Glutamatergic neuron (in vitro differentiated cells): ENCODE measurements around the gene FHIP1A. TPM values are rescaled to one million over a fixed set of nuclear protein-coding genes. Genes with fewer than 3 reads are reported as not detected.
A peak's percentile ranks its signal among the peaks of the same experiment; 100 is the strongest.

ENCODE experiments used
- DNase-seq: peaks from one replicate; pipeline ENCODE4 v3.0.0; 2022
- H3K27ac Mint-ChIP-seq: one replicate; pipeline ENCODE4 v1.8.0; 2020; ENCODE audit warnings: mild to moderate bottlenecking, mixed read lengths, inconsistent platforms; ENCODE audit not compliant: unreplicated experiment
- H3K27me3 Mint-ChIP-seq: one replicate; pipeline ENCODE4 v1.8.0; 2020; ENCODE audit warnings: mild to moderate bottlenecking, moderate library complexity, mixed read lengths, inconsistent platforms; ENCODE audit not compliant: unreplicated experiment
- H3K36me3 Mint-ChIP-seq: one replicate; pipeline ENCODE4 v1.8.0; 2020; ENCODE audit warnings: mild to moderate bottlenecking, mixed read lengths, inconsistent platforms; ENCODE audit not compliant: unreplicated experiment
- H3K4me1 Mint-ChIP-seq: one replicate; pipeline ENCODE4 v1.8.0; 2020; ENCODE audit warnings: mild to moderate bottlenecking, low read depth, mixed read lengths, inconsistent platforms; ENCODE audit not compliant: unreplicated experiment
- H3K4me3 Mint-ChIP-seq: one replicate; pipeline ENCODE4 v1.8.0; 2020; ENCODE audit warnings: mild to moderate bottlenecking, mixed read lengths, inconsistent platforms; ENCODE audit not compliant: unreplicated experiment
- H3K9me3 Mint-ChIP-seq: one replicate; pipeline ENCODE4 v1.8.0; 2020; ENCODE audit warnings: mild to moderate bottlenecking, moderate library complexity, mixed read lengths, inconsistent platforms; ENCODE audit not compliant: unreplicated experiment
- CTCF ChIP-seq: fragments of 200-600 bp; sonication (generic); IDR thresholded peaks from one replicate; pipeline ENCODE4 v1.5.0; 2021; ENCODE audit not compliant: partially characterized antibody, unreplicated experiment
- total RNA-seq: library from RNA; stranded (reverse); fragmentation: NEBNext Ultra II Directional; extraction: Animal tissue kit (Norgen Biotek cat#: 25700); gene quantifications from one replicate; pipeline ENCODE4 v1.2.1, GENCODE V29; 2021; ENCODE audit not compliant: unreplicated experiment

FHIP1A gene
- total RNA-seq, 1 donor from 2014 or later = 2.4 TPM

DNA sequence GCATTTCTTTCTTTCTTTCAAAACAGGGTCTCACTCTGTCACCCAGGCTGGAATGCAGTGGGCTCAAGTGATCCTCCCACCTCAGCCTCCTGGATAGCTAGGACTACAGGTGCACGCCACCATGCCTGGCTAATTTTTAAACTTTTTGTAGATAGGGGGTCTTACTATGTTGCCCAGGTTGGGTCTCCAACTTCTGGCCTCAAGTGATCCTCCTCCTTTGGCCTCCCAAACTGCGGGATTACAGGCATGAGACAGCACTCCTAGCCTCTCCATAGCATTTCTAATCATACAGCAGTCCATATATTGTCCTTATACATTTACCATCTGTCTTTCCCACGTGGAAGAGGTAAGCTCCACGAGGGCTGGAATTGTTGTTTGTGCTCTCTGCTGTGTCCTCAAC, 2.0 kb upstream of the FHIP1A start:
- H3K36me3 Mint-ChIP-seq = peaks cover 6% of the 10 kb centered on the region
- no peaks in the 10 kb centered on the region for H3K9me3 Mint-ChIP-seq
- H3K27ac Mint-ChIP-seq = no peak overlapping the region
- H3K4me1 Mint-ChIP-seq = peaks cover 11% of the 10 kb centered on the region
- no peak for DNase-seq
- H3K27me3 Mint-ChIP-seq = peaks cover 8% of the 10 kb centered on the region
- no peak overlapping the region for H3K4me3 Mint-ChIP-seq
- no peak for TF ChIP-seq CTCF

DNA sequence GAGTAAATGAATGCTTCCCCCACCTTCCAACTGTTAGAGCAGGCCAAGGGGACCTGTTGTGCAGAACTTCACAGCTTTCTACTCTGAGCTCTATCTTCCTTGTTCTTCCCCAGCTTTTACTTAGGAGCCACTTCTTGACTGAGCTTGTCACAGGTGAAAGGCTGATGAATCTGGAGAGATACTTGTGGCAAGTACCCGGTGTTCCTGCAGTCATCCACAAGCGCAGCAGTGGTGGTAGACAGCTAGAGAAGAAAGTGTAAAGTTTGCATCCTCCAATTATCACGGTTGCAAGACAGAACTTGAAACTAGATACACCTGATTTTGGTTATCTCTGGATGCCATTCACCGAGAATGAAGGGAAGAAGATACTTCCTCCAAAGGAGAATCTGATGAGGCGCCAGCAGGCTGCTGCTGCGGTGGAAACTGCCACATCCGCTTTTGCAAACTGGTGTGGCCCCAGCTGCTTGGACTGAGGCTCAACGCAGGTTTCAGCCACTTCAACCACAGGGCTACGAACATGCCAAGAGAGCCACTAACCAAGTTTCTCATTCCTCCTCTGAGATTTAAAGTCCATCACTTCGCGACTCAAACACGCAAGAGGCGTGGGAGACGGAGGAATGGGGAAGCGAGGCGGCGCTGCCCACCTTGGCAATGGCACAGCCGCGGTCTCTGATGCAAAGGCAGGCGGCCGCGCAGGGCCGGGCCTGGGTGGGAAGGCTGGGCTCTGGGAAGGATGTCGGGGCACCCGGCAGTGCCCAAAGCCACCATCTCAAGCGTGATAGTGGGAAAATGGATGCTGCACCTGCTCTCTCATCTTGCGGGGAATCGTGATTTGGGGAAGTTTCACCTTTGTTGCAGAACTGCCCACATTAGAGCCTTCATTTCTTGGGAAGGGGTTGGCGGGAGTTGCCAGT, 1.3 kb upstream of the FHIP1A start:
- Mint-ChIP-seq H3K9me3 (no peaks in the 10 kb centered on the region), H3K27ac (no peak overlapping the region), H3K4me1 (peaks cover 11% of the 10 kb centered on the region), H3K4me3 (peak overlapping the region; percentile 80), H3K36me3 (peaks cover 6% of the 10 kb centered on the region), H3K27me3 (peaks cover 8% of the 10 kb centered on the region)
- no peak for TF ChIP-seq CTCF
- no peak for DNase-seq

DNA sequence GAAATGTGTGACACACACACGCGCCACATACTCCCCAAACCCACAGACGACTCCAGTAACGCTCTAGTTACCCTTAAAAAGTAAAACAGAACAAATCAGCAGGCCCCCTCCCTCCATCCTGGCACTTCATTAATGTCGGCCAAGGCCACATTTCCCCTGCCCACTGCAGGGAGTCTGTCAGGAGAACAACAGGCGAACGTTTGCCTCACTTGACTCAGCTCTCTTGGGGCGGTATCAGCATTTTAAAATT, 671 bp upstream of the FHIP1A start:
- Mint-ChIP-seq H3K27ac (no peak overlapping the region), H3K9me3 (no peaks in the 10 kb centered on the region), H3K4me3 (peak overlapping the region; percentile 80), H3K36me3 (peaks cover 6% of the 10 kb centered on the region), H3K27me3 (peaks cover 8% of the 10 kb centered on the region), H3K4me1 (peaks cover 11% of the 10 kb centered on the region)
- no peak for TF ChIP-seq CTCF
- no peak for DNase-seq

DNA sequence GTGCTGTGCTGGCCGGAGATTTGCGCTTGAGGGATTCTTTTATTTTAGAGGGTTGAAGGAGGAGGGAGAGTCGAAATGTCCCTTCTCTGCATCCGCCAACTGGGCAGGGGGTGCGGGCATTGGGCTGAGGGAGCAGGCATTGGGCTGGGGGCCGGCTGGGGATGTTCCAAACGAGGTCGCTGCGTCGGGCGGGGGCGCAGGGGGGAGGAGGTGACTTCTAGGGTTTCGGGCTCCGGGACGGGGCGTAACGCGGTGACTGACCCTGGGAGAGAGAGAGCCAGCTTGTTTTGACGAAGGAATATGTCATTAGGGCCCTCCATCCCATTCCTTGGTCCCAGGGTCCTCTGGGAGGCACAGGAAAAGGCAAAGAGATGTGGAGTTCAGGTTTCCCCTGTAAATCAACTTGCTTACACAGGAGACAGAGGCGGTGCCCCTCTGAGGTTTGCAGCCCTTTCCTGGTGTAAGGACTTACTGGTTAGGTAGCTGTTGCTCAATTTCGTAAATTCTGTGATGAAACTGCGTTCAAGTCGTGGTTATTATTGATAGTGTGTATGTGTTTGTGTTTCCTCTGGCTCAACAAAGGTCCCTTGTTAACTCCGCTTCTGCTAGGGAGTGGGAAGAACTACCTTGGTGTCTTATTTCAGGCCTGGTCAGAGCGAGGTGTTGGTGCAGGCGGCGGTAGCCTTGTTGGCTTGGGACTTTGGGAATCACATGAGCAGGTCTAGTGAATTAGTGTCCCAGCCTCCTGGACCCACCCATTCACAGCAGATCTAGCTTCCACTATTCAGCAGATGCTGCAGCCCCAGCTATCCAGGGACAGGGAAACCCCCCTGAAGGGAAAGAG, 716 bp downstream of the FHIP1A start:
- no peak for DNase-seq
- peaks cover 8% of the 10 kb centered on the region for H3K27me3 Mint-ChIP-seq
- H3K4me1 Mint-ChIP-seq = peaks cover 11% of the 10 kb centered on the region
- H3K9me3 Mint-ChIP-seq = no peaks in the 10 kb centered on the region
- peaks cover 6% of the 10 kb centered on the region for H3K36me3 Mint-ChIP-seq
- no peak overlapping the region for H3K27ac Mint-ChIP-seq
- no peak for TF ChIP-seq CTCF
- H3K4me3 Mint-ChIP-seq = peak overlapping the region; percentile 94

- Mint-ChIP-seq H3K4me3 (no peak overlapping the region), H3K27me3 (peaks cover 1% of the 10 kb centered on the region), H3K4me1 (no peaks in the 10 kb centered on the region), H3K27ac (no peak overlapping the region), H3K9me3 (peaks cover 1% of the 10 kb centered on the region), H3K36me3 (no peaks in the 10 kb centered on the region)
- TF ChIP-seq CTCF = no peak
- no peak for DNase-seq
Measured at GRCh38 chr4:151415978-151416377, 7.0 kb downstream of the FHIP1A start.
